GM19023 (cell line): ENCODE results near the gene LPIN2.

Source experiments
- ATAC-seq: cut with Tn5 transposase; IDR thresholded peaks from one replicate; pipeline ENCODE4 v1.9.1; 2021; ENCODE audit warnings: mild to moderate bottlenecking, moderate library complexity; ENCODE audit not compliant: unreplicated experiment

The LPIN2 gene

GRCh38 chr18:2984703-2985261 lies 28.2 kb downstream of the LPIN2 start:
- no peak for ATAC-seq

- no peak for ATAC-seq
Measured at GRCh38 chr18:2984091-2984490, 28.9 kb downstream of the LPIN2 start.

- no peak for ATAC-seq
Measured at GRCh38 chr18:2983296-2983695, 29.6 kb downstream of the LPIN2 start.

- no peak for ATAC-seq
Measured at GRCh38 chr18:2982452-2983269, 30.3 kb downstream of the LPIN2 start.

GRCh38 chr18:2982022-2982421 lies 30.9 kb downstream of the LPIN2 start:
- ATAC-seq: no peak

- no peak for ATAC-seq
Measured at GRCh38 chr18:2981212-2981728, 31.7 kb downstream of the LPIN2 start.

GRCh38 chr18:2979871-2980790 lies 32.8 kb downstream of the LPIN2 start:
- no peak for ATAC-seq

- ATAC-seq: no peak
Measured at GRCh38 chr18:2979129-2979528, 33.8 kb downstream of the LPIN2 start.

GRCh38 chr18:2978661-2979106 lies 34.3 kb downstream of the LPIN2 start:
- ATAC-seq: no peak

GRCh38 chr18:2978208-2978607 lies 34.7 kb downstream of the LPIN2 start:
- no peak for ATAC-seq

GRCh38 chr18:2976218-2977132 lies 36.5 kb downstream of the LPIN2 start:
- ATAC-seq: no peak

- ATAC-seq: no peak
Measured at GRCh38 chr18:2974731-2975130, 38.2 kb downstream of the LPIN2 start.

- ATAC-seq: peak; percentile 86
Measured at GRCh38 chr18:2971741-2972552, 41.0 kb downstream of the LPIN2 start.

GRCh38 chr18:2970772-2971659 lies 41.9 kb downstream of the LPIN2 start:
- ATAC-seq: no peak

- ATAC-seq: no peak
Measured at GRCh38 chr18:2970344-2970743, 42.6 kb downstream of the LPIN2 start.

GRCh38 chr18:2969695-2970094 lies 43.2 kb downstream of the LPIN2 start:
- no peak for ATAC-seq

GRCh38 chr18:2968606-2969005 lies 44.3 kb downstream of the LPIN2 start:
- no peak for ATAC-seq

GRCh38 chr18:2967820-2968219 lies 45.1 kb downstream of the LPIN2 start:
- ATAC-seq: no peak
